Measurements from ENCODE around the gene NACC1. TPM values are rescaled to one million over a fixed set of nuclear protein-coding genes. Genes with fewer than 3 reads are reported as not detected.

NACC1 gene
- total RNA-seq, 4 donors from 2014 or later, result 23.8 to 55.2 (median 26.2) TPM

DNA sequence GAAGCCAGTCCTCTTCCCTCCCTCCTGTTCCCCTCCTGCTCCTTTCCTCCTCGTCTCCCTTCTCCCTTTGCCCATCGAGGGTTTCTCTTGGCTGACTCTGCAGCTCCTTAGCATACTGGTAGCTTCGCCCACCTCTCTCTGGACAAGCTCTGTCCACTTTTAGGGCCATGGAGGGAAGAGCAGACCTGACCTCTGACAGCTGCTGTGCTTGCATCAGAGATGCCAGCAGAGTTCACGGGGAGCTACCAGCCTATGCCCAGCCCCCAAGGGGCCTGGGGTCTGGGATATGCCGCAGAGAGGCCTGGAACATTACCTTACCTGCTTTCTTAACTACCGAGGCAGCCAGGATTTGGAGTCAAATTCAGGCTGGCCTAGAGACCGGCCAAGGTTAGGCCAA lies 35.1 kb upstream of the NACC1 start:
- no peak for TF ChIP-seq EP300 (IDR thresholded peaks at IDR 0.05)
- no peak for TF ChIP-seq POLR2A (IDR thresholded peaks at IDR 0.05)
- TF ChIP-seq, protein P1, sequence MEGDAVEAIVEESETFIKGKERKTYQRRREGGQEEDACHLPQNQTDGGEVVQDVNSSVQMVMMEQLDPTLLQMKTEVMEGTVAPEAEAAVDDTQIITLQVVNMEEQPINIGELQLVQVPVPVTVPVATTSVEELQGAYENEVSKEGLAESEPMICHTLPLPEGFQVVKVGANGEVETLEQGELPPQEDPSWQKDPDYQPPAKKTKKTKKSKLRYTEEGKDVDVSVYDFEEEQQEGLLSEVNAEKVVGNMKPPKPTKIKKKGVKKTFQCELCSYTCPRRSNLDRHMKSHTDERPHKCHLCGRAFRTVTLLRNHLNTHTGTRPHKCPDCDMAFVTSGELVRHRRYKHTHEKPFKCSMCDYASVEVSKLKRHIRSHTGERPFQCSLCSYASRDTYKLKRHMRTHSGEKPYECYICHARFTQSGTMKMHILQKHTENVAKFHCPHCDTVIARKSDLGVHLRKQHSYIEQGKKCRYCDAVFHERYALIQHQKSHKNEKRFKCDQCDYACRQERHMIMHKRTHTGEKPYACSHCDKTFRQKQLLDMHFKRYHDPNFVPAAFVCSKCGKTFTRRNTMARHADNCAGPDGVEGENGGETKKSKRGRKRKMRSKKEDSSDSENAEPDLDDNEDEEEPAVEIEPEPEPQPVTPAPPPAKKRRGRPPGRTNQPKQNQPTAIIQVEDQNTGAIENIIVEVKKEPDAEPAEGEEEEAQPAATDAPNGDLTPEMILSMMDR (IDR thresholded peaks at IDR 0.05), result no peak
- TF ChIP-seq POLR2AphosphoS5 (IDR thresholded peaks at IDR 0.05), result no peak
- Histone ChIP-seq H3K36me3 (peaks cover 0 to 82% of the 10 kb centered on the region in 2 donors), H3K4me1 (peaks cover 6 to 76% (median 30%) of the 10 kb centered on the region in 3 donors), H3K27me3 (no peaks in the 10 kb centered on the region), H3K4me3 (no peak overlapping the region), H3K27ac (peak overlapping the region in 3 of 4 donors; percentile 65 to 83 (median 71)), H3K9me3 (no peaks in the 10 kb centered on the region)
- ATAC-seq, result no peak
- WGBS, 2 donors (ENCODE audit: low coverage in 1 of 2), result 35 to 58% methylated on average over 3 of the region's 7 CpGs

DNA sequence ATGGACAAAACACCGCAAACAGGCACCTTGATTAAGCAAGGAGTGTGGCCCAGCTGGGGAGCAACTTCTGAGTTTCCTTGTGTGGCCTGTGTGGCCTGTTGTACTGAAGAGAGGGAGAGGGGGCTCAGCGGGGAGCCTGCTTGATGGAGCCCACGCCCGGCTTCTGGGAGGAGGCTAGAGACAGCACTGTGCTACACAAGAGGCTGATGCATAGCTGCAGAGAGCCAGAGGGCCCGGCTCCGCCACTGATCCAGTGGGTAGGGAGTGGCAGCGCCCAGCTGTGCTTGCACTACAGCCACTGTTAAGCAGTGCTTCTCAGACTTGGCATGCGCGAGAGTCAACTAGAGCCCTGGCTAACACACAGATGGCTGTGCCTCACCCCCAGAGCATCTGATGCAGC lies 34.4 kb upstream of the NACC1 start:
- Histone ChIP-seq H3K36me3 (peaks cover 0 to 78% of the 10 kb centered on the region in 2 donors), H3K27ac (peak overlapping the region in 2 of 4 donors; percentile 71 to 83), H3K4me1 (peaks cover 3 to 70% (median 24%) of the 10 kb centered on the region in 3 donors), H3K27me3 (no peaks in the 10 kb centered on the region), H3K4me3 (no peak overlapping the region), H3K9me3 (no peaks in the 10 kb centered on the region)
- TF ChIP-seq POLR2AphosphoS5 (IDR thresholded peaks at IDR 0.05) (no peak), POLR2A (IDR thresholded peaks at IDR 0.05) (no peak), EP300 (IDR thresholded peaks at IDR 0.05) (no peak)
- TF ChIP-seq, protein P1 (IDR thresholded peaks at IDR 0.05), result no peak
- no peak for ATAC-seq
- 71 to 80% methylated on average over 1 to 2 of the region's 9 CpGs for WGBS, 2 donors (ENCODE audit: low coverage in 1 of 2)

DNA sequence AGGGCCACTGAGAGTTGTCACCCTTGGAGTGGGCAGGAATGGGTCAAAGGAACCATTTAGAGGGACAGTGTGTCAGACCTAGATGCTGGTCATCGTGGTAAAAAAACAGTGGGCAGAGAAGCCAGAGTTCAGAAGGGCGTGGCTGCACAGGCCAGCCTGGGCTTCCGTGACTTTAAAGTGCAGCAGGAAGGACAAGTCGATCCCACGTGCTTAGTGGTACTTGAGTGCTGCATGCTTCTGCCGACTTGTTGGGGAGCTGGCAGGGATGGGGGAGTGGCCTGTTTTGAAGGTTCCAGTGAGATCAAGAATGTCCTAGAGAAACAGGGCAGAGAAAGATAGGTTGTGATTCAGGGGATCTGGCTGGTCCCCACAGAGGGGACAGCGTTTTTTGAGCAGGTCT lies 32.4 kb upstream of the NACC1 start:
- ATAC-seq, result no peak
- WGBS, 2 donors (ENCODE audit: low coverage in 1 of 2), result 32 to 33% methylated on average over 2 to 7 of the region's 7 CpGs
- no peak overlapping the region for H3K4me3 ChIP-seq

DNA sequence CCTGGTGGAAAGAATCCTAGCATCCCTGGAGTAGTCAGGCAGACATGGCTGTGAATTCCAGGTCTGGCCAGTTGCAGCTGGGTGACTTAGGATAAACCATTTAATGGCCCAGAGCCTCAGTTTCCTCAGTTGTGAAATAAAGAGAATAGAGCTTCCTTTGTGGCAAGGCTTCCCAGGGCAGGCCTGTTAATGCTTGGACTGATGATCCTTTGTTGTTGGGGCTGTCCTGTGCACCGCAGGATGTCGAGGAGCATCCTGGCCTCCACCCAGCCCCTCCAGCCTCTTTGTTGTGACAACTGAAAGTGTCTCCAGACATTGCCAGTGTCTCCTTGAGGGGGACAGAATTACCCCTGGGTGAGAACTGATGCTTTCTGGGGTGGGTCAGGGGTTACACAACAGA lies 31.7 kb upstream of the NACC1 start:
- Histone ChIP-seq H3K4me1 (peaks cover 0 to 72% (median 29%) of the 10 kb centered on the region in 3 donors), H3K4me3 (no peak overlapping the region), H3K9me3 (no peaks in the 10 kb centered on the region), H3K27me3 (no peaks in the 10 kb centered on the region), H3K36me3 (peaks cover 0 to 82% of the 10 kb centered on the region in 2 donors), H3K27ac (peak overlapping the region in 2 of 4 donors; percentile 53 to 64)
- TF ChIP-seq, protein P1 (IDR thresholded peaks at IDR 0.05), result no peak
- TF ChIP-seq POLR2A (IDR thresholded peaks at IDR 0.05), result no peak
- TF ChIP-seq EP300 (IDR thresholded peaks at IDR 0.05), result no peak
- no peak for TF ChIP-seq POLR2AphosphoS5 (IDR thresholded peaks at IDR 0.05)
- 30% methylated on average over 2 of the region's 2 CpGs; no CpG with 5 or more reads in 1 of the 2 donors for WGBS, 2 donors (ENCODE audit: low coverage in 1 of 2)
- no peak for ATAC-seq

More for the DNA sequence above, 32.4 kb upstream of the NACC1 start:
- Histone ChIP-seq H3K4me1 (peaks cover 0 to 69% (median 25%) of the 10 kb centered on the region in 3 donors), H3K36me3 (peaks cover 0 to 86% of the 10 kb centered on the region in 2 donors), H3K9me3 (no peaks in the 10 kb centered on the region), H3K27ac (peak overlapping the region in 3 of 4 donors; percentile 14 to 64 (median 53)), H3K27me3 (no peaks in the 10 kb centered on the region)
- TF ChIP-seq, protein P1 (IDR thresholded peaks at IDR 0.05), result no peak
- TF ChIP-seq POLR2AphosphoS5 (IDR thresholded peaks at IDR 0.05) (no peak), EP300 (IDR thresholded peaks at IDR 0.05) (no peak), POLR2A (IDR thresholded peaks at IDR 0.05) (no peak)

DNA sequence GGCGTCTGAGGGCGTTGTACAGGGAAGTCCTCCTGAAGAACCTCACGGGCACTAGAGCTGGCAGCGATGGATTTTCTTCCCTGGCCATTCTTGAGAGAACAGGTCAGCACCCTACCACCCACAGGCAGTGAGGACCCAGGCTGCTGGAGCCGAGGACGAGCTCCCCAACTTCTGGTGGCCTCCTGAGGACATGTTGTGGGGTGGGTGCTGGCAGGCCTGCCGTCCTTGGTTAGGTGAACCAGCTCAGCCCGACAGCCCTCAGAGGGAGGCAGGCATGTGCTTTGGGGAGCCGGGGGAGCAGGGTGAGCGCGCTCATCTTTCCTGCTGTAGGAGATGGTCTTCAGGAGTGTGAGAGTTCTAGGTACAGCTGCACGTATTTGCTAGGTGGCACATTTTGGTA lies 30.8 kb upstream of the NACC1 start:
- no peak for ATAC-seq
- TF ChIP-seq POLR2A (IDR thresholded peaks at IDR 0.05) (no peak), POLR2AphosphoS5 (IDR thresholded peaks at IDR 0.05) (no peak), EP300 (IDR thresholded peaks at IDR 0.05) (no peak)
- TF ChIP-seq, protein P1 (IDR thresholded peaks at IDR 0.05), result no peak
- Histone ChIP-seq H3K4me3 (no peak overlapping the region), H3K36me3 (peaks cover 0 to 74% of the 10 kb centered on the region in 2 donors), H3K27me3 (no peaks in the 10 kb centered on the region), H3K9me3 (no peaks in the 10 kb centered on the region), H3K27ac (peak overlapping the region in 2 of 4 donors; percentile 53 to 64), H3K4me1 (peaks cover 0 to 72% (median 31%) of the 10 kb centered on the region in 3 donors)
- 80 to 85% methylated on average over 1 to 4 of the region's 12 CpGs for WGBS, 2 donors (ENCODE audit: low coverage in 1 of 2)
